Suprapubic skin (tissue), 3 donors: Measurements from ENCODE around the gene TMEM178B.

ENCODE experiments used
- CTCF ChIP-seq, 2 donors: fragments of 200-600 bp in 1 of 2; fragments of 450-650 bp in 1 of 2; sonication (generic) in 1 of 2; IDR thresholded peaks; one replicate each; pipeline ENCODE4 v1.5.1; 2016 to 2019; ENCODE audit warnings: antibody characterized with exemption in 2 of 2, mild to moderate bottlenecking in 1 of 2, moderate library complexity in 1 of 2
- POLR2A ChIP-seq, 2 donors: fragments of 450-650 bp; IDR thresholded peaks; one replicate each; pipeline ENCODE4 v1.6.1; 2017; ENCODE audit warnings: antibody characterized with exemption in 2 of 2, mild to moderate bottlenecking in 2 of 2, moderate library complexity in 2 of 2

GRCh38 chr7:141071260-141071854 lies 2.5 kb upstream of the TMEM178B start:
- no peak for TF ChIP-seq CTCF (IDR thresholded peaks at IDR 0.05)
- TF ChIP-seq POLR2A (IDR thresholded peaks at IDR 0.05), result no peak
